GM21390 (cell line): ENCODE data around the gene RBBP7.

Experiments
- ATAC-seq: cut with Tn5 transposase; IDR thresholded peaks from one replicate; pipeline ENCODE4 v1.9.1; 2021; ENCODE audit not compliant: unreplicated experiment

The RBBP7 gene

DNA sequence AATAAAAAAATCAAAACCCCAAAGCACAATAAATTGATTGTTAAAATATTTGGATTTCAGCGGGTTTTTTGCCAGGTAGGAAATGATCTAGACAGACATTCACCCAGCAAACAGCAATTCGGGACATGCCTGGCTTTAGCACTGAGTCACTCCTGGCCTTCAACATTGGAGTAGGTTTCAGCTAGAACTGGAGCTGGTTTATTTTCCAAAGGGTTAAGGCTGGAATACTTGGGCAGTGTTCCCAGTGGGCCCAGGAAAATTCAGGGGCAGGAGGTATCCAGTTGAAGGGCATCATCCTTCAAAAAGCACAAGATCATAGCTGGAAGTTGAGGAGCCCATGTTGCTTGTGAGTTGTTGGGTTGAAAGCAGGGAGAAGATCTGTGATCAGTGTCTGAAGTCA is 42.9 kb downstream of the RBBP7 start:
- ATAC-seq, result no peak

DNA sequence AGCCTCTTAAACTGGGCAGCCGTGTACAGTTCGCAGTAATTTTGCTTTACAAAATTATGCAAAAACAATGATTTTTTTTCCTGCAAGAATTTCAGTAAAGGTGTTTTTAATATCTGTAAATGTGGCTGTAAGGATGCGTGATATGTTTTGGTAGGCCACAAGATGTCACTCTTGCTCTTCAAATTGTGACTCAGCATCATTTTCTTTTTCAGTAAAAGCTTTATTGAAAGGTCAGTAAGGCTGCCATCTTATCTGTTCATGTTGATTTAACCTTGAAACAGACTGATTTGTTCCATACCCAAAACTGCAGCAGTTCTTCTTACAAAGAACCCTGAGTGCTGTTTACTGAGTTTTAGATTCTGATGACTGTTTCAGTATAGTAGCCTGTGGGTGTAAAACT is 44.0 kb downstream of the RBBP7 start:
- no peak for ATAC-seq

DNA sequence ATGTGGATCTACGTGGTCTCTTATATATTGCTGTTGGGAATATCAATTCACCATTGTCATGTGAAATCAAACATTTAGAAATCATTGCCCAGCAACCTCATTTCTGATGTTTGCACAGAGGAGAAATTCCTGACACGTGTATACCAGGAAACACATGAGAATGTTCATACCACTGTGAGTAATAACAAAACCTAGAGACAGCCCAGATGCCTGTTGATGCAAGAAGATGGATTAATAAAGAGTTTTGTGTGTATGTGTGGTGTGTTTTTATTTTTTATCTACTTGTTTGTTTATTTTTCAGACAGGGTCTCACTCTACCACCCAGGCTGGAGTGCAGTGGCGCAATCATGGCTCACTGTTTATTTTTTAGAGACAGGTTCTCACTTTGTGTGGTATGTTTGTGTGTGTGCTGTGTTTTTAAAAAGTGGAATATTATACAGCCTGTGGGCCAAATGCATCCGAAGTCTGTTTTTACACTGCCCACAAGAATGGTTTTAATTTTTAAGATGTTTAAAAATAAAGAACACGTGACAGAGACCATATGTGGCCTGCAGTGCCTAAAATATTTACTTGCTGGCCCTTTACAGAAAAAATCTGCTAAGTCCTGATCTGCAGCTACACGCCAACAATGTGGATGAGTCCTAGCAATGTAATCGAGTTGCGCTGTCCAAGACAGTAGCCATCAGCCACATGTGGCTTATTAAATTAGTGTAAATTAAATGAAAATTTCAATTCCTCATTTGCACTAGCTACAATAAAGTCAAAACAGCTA is 44.7 kb downstream of the RBBP7 start:
- ATAC-seq, result no peak

DNA sequence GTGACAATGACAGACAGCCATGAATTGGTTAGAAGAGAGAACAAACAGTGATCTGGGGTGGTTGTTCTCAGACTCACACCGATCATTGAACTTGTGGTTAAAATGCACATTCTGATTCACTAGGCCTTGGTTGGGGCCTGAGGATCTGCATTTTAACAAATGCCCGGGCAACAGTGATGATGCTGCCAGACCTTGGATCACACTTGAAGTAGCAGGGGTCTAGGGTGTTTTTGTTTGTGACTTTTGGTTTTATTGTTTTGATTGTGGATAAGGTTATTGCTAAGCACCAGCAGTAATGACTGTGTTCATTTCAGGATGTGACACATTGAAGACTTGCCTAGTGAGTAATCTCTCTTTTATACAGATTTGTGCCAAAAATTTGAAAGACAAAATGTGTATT is 47.4 kb downstream of the RBBP7 start:
- no peak for ATAC-seq

DNA sequence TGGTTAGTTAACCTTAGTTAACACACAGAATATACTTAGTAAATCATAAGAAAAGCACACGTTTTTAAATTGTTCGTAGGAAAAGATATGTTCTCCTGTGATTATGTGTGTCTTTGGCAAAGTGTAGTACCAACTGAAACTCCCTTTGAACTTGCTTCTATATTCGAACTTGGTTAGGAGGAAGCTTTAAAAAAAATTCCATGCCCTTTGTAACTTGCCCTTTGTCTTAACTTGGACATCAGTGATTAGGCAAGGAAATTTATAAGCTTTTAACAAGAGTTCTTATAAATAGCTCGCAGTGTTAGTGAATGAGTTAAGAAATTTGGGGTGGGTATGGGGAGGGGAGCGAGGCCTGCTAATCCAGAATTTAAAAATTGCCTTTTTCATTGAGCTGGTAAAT is 50.5 kb downstream of the RBBP7 start:
- ATAC-seq, result no peak

DNA sequence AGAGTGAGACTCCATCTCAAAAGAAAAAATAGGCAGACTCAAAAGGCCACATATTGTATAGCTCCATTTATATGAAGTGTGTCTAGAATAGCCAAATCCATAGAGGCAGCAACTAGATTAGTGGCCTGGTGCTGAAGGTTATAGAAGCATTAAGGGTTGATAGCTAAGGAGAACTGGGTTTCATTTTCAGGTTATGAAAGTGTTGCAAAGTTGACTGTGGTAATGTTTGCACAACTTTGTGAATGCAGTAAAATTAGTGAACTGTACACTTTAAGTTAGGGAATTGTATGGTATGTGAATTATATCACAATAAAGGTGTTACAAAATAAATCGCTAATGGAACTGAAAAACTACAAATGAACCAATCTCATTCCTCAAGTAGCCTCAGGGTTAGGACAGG is 55.6 kb downstream of the RBBP7 start:
- ATAC-seq, result no peak

DNA sequence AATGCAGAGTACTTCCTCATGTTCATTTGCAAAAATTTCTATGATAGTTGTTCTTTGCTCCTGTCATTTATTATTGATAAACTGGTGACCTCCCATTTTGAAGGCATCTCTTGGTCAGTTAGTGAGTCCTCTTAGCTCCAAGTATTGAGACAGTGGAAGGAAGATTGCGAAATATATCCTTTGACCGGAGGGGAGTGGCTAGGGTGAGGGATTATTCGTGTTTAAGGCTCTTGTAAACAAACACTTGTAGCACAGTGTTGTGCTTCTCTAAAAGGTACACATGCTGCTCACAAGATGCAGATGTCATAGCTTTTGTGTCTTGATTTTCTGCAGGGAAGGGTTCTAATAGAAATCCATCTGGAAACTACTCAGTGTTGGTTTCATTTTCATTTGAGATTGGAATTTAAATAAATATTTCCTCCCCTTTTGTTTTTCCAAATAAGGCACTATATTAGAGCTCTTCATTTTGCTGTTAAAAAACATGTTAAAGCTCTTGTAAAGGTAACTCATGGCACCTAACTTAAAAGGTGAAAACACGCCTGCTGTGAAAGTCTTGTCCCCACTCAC is 62.1 kb downstream of the RBBP7 start:
- no peak for ATAC-seq

DNA sequence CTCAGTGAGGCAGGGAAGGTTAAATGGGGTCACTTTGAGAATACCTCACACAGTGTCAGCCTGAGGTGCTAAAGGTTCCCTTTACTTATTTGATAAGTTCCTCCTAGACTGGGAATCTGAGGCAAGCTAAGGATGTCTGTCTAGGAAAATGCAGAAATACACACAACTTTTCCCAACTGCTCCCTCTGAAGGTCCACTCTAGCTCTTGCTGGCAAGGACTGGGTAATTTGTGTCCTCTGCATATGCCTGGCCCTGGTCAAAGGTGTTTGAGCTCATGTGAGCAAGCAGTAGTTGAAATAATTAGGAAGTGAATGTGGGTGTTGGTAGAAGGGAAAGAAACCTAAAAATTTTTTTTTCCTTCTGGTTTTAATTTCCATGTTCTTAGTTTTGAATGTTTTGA is 62.6 kb downstream of the RBBP7 start:
- ATAC-seq, result no peak

DNA sequence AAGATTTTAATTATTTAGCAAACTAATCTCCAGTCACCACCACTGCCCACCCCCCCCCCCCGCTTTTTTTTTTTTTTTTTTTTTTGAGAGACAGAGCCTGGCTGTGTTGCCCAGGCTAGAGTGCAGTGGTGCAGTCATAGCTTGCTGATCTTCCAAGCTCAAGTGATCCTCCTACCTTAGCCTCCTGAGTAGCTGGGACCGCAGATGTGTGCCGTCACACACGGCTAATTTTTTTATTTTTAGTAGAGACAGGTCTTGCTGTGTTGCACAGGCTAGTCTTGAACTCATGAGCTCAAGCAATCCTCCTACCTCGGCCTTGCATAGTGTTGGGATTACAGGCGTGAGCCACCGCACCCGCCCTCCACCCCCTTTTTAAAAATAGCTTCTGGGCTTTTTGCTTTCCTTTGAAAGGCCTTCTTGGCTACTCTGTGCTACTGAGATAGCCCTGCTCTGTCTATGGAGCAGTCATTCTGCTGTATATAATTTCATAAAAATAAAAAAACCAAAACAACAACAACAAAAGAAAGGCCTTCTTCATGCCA is 65.2 kb downstream of the RBBP7 start:
- peak; percentile 75 for ATAC-seq

DNA sequence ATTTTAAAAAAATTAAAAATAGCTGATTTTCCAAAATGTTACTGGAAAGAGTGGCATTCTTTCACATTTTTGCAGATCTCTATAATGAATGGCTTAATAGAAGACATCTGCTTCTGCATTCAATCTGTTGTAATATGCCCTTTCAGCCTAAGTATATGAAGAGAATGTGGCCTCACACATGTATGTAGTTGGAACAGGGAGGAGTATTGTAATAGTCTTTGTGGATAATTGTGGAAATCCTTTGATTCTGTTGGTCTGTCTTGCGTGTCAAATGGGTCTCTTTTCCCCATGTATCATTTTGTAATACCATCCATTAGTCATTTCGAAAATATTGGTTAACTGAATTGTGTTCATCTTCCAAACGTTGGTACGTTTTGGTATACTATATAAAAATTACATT is 72.3 kb downstream of the RBBP7 start:
- ATAC-seq, result no peak

DNA sequence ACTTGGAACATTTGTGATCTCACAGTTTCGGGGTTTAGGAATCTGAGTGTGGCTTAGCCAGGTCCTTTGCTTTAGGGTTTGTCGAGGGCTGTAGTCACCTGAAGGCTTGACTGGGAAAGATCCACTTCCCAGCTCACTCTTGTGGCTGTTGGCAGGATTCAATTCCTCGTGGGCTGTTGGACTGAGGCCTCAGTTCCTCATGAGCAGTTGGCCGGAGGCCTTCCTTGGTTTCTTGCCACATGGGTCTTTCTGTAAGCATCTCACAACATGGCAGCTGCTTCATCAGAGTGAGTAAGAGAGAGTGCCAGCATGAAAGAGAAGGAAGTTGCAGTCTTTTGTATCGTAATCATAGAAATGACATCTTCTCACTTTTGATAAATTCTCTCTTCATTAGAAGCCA is 72.8 kb downstream of the RBBP7 start:
- ATAC-seq, result no peak

DNA sequence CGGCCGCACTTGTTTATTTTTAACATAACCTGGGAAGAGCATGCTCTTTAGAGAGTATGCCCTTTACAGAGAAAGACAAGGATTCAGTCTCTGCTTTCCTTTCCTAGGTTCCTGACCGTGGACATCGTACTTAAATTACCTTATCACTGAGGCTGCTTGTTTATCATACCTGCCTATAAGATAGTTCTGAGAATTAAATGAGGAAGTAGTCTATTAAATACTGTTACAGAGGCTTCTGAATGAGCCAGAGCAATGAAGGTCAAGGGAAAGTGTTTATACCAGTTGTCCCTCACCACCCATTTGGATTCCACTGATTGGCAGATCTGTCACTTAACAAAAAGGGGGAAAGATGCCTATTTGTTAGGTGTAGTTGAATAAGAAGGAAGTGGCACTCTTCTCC is 73.9 kb downstream of the RBBP7 start:
- ATAC-seq, result no peak
